ENCODE results near the gene PMM2. TPM values are rescaled to one million over a fixed set of nuclear protein-coding genes. Genes with fewer than 3 reads are reported as not detected.

PMM2 gene
- total and polyA plus RNA-seq, 2 donors from 2014 or later: 21.5 to 39.5 TPM

- Histone ChIP-seq H3K4me1 (ENCODE audit: control insufficient read depth in 2 of 3, insufficient read depth in 2 of 3, low read depth in 1 of 3, low read length in 3 of 3) (no peaks in the 10 kb centered on the region), H3K4me3 (ENCODE audit: low read length in 3 of 3) (no peak overlapping the region), H3K9ac (ENCODE audit: low read length in 3 of 3) (no peak overlapping the region), H3K27ac (ENCODE audit: low read depth in 2 of 2, low read length in 2 of 2) (no peak overlapping the region), H3K36me3 (ENCODE audit: control insufficient read depth in 2 of 3, insufficient read depth in 3 of 3, low read length in 3 of 3) (peaks cover 0 to 5% (median 0%) of the 10 kb centered on the region in 3 donors), H3K9me3 (ENCODE audit: control insufficient read depth in 2 of 3, insufficient read depth in 1 of 3, low read length in 3 of 3) (no peaks in the 10 kb centered on the region), H3K27me3 (ENCODE audit: control insufficient read depth, insufficient read depth, low read length) (no peaks in the 10 kb centered on the region)
- FAIRE-seq: no peak
- intact Hi-C loops (cut with DNase I): no loop called here
- TF ChIP-seq CTCF (IDR thresholded peaks at IDR 0.05; ENCODE audit: borderline replicate concordance, extremely low read depth, insufficient read depth): no peak
- no peak for DNase-seq
Measured at GRCh38 chr16:8826278-8826879, 28.7 kb downstream of the PMM2 start.

- Histone ChIP-seq H3K4me1 (ENCODE audit: control insufficient read depth in 2 of 3, insufficient read depth in 2 of 3, low read depth in 1 of 3, low read length in 3 of 3) (no peaks in the 10 kb centered on the region), H3K4me3 (ENCODE audit: low read length in 3 of 3) (no peak overlapping the region), H3K27me3 (ENCODE audit: control insufficient read depth, insufficient read depth, low read length) (no peaks in the 10 kb centered on the region), H3K9ac (ENCODE audit: low read length in 3 of 3) (no peak overlapping the region), H3K9me3 (ENCODE audit: control insufficient read depth in 2 of 3, insufficient read depth in 1 of 3, low read length in 3 of 3) (no peaks in the 10 kb centered on the region), H3K27ac (ENCODE audit: low read depth in 2 of 2, low read length in 2 of 2) (no peak overlapping the region), H3K36me3 (ENCODE audit: control insufficient read depth in 2 of 3, insufficient read depth in 3 of 3, low read length in 3 of 3) (peaks cover 0 to 16% (median 0%) of the 10 kb centered on the region in 3 donors)
- DNase-seq (no peak), FAIRE-seq (no peak)
- intact Hi-C loops (cut with DNase I): no loop called here
- TF ChIP-seq CTCF (IDR thresholded peaks at IDR 0.05; ENCODE audit: borderline replicate concordance, extremely low read depth, insufficient read depth): no peak
Measured at GRCh38 chr16:8828541-8829165, 31.0 kb downstream of the PMM2 start.

- FAIRE-seq (no peak), DNase-seq (no peak)
- Histone ChIP-seq H3K36me3 (ENCODE audit: control insufficient read depth in 2 of 3, insufficient read depth in 3 of 3, low read length in 3 of 3) (peaks cover 0 to 16% (median 0%) of the 10 kb centered on the region in 3 donors), H3K27ac (ENCODE audit: low read depth in 2 of 2, low read length in 2 of 2) (no peak overlapping the region), H3K27me3 (ENCODE audit: control insufficient read depth, insufficient read depth, low read length) (no peaks in the 10 kb centered on the region), H3K4me3 (ENCODE audit: low read length in 3 of 3) (no peak overlapping the region), H3K9ac (ENCODE audit: low read length in 3 of 3) (no peak overlapping the region), H3K4me1 (ENCODE audit: control insufficient read depth in 2 of 3, insufficient read depth in 2 of 3, low read depth in 1 of 3, low read length in 3 of 3) (no peaks in the 10 kb centered on the region), H3K9me3 (ENCODE audit: control insufficient read depth in 2 of 3, insufficient read depth in 1 of 3, low read length in 3 of 3) (no peaks in the 10 kb centered on the region)
- intact Hi-C loops (cut with DNase I): no loop called here
- TF ChIP-seq CTCF (IDR thresholded peaks at IDR 0.05; ENCODE audit: borderline replicate concordance, extremely low read depth, insufficient read depth): no peak
Measured at GRCh38 chr16:8831450-8831849, 33.8 kb downstream of the PMM2 start.

Data from kidney (tissue), 14 donors.